Loucy (cell line): ENCODE data around the gene PRKCE.

Experiments used
- H2AFZ ChIP-seq: fragments of 200-600 bp; sonication (generic); 2 replicates; pipeline ENCODE4 v1.6.0; 2016; ENCODE audit warnings: antibody characterized with exemption, mild to moderate bottlenecking, low read length, moderate library complexity
- H3F3A ChIP-seq: fragments of 200-600 bp; 2 replicates; pipeline ENCODE4 v1.6.0; 2016; ENCODE audit warnings: antibody characterized with exemption, low read depth, mild to moderate bottlenecking
- H3K27me3 ChIP-seq: fragments of 200-600 bp; sonication (generic); 2 replicates; pipeline ENCODE4 v1.6.1; 2014; ENCODE audit warnings: low read length, mild to moderate bottlenecking; ENCODE audit not compliant: insufficient read depth, poor library complexity, severe bottlenecking
- H3K36me3 ChIP-seq: fragments of 200-600 bp; sonication (generic); 2 replicates; pipeline ENCODE4 v1.6.1; 2016; ENCODE audit warnings: low read length; ENCODE audit not compliant: insufficient read depth
- H3K4me1 ChIP-seq: fragments of 200-600 bp; sonication (generic); 2 replicates; pipeline ENCODE4 v1.5.1; 2014; ENCODE audit warnings: low read length, mild to moderate bottlenecking; ENCODE audit not compliant: insufficient read depth, poor library complexity, severe bottlenecking
- H3K4me2 ChIP-seq: fragments of 200-600 bp; sonication (generic); 2 replicates; pipeline ENCODE4 v1.6.0; 2014; ENCODE audit warnings: antibody characterized with exemption, low read length, low read depth, mild to moderate bottlenecking; ENCODE audit not compliant: poor library complexity, severe bottlenecking
- H3K4me3 ChIP-seq: fragments of 200-600 bp; sonication (generic); 2 replicates; pipeline ENCODE4 v1.5.1; 2014; ENCODE audit warnings: low read length, mild to moderate bottlenecking, mixed read lengths; ENCODE audit not compliant: poor library complexity, severe bottlenecking
- H3K79me2 ChIP-seq: fragments of 200-600 bp; sonication (generic); 2 replicates; pipeline ENCODE4 v1.6.1; 2014; ENCODE audit warnings: low read length; ENCODE audit not compliant: insufficient read depth
- H3K9ac ChIP-seq: fragments of 200-600 bp; sonication (generic); 2 replicates; pipeline ENCODE4 v1.6.0; 2014; ENCODE audit warnings: mild to moderate bottlenecking, low read depth, low read length, moderate library complexity; ENCODE audit not compliant: poor library complexity, severe bottlenecking
- H3K9me2 ChIP-seq: fragments of 200-600 bp; sonication (generic); replicated peaks from 2 replicates; pipeline ENCODE4 v1.6.1; 2016; ENCODE audit warnings: low read depth, low read length, mixed read lengths
- H3K9me3 ChIP-seq: fragments of 200-600 bp; sonication (generic); 2 replicates; pipeline ENCODE4 v1.6.1; 2014; ENCODE audit warnings: mild to moderate bottlenecking, antibody characterized with exemption, low read length, low read depth; ENCODE audit not compliant: insufficient read depth
- H4K20me1 ChIP-seq: fragments of 200-600 bp; sonication (generic); 2 replicates; pipeline ENCODE4 v1.6.0; 2014; ENCODE audit warnings: antibody characterized with exemption, low read length, mild to moderate bottlenecking; ENCODE audit not compliant: insufficient read depth, poor library complexity, severe bottlenecking
- CTCF ChIP-seq: fragments of 200-600 bp; sonication (generic); conservative IDR thresholded peaks from 2 replicates; pipeline ENCODE4 v1.5.1; 2014; ENCODE audit warnings: mild to moderate bottlenecking, antibody characterized with exemption, low read length
- EZH2phosphoT487 ChIP-seq: fragments of 200-600 bp; IDR thresholded peaks from 2 replicates; pipeline ENCODE4 v1.6.1; 2018; ENCODE audit warnings: antibody characterized with exemption, mild to moderate bottlenecking, moderate library complexity, borderline replicate concordance

PRKCE gene

GRCh38 chr2:45755585-45756335 is 104.3 kb downstream of the PRKCE start:
- H3K9me3 ChIP-seq = no peaks in the 10 kb centered on the region
- no peak overlapping the region for H3K9ac ChIP-seq
- no peak overlapping the region for H2AFZ ChIP-seq
- peaks cover 34% of the 10 kb centered on the region for H3K4me1 ChIP-seq
- no peaks in the 10 kb centered on the region for H4K20me1 ChIP-seq
- H3K4me2 ChIP-seq = no peak overlapping the region
- peaks cover 60% of the 10 kb centered on the region for H3K79me2 ChIP-seq
- no peaks in the 10 kb centered on the region for H3F3A ChIP-seq
- no peak overlapping the region for H3K4me3 ChIP-seq
- H3K9me2 ChIP-seq = no peaks in the 10 kb centered on the region
- no peaks in the 10 kb centered on the region for H3K36me3 ChIP-seq
- H3K27me3 ChIP-seq = no peaks in the 10 kb centered on the region
- TF ChIP-seq EZH2phosphoT487 = no peak
- TF ChIP-seq CTCF = no peak

- H3K79me2 ChIP-seq = peaks cover 48% of the 10 kb centered on the region
- no peaks in the 10 kb centered on the region for H3K27me3 ChIP-seq
- H4K20me1 ChIP-seq = no peaks in the 10 kb centered on the region
- H3K4me3 ChIP-seq = no peak overlapping the region
- no peak overlapping the region for H3K9ac ChIP-seq
- no peak overlapping the region for H3K4me2 ChIP-seq
- H3K36me3 ChIP-seq = no peaks in the 10 kb centered on the region
- H3F3A ChIP-seq = no peaks in the 10 kb centered on the region
- no peaks in the 10 kb centered on the region for H3K9me3 ChIP-seq
- H3K9me2 ChIP-seq = no peaks in the 10 kb centered on the region
- H2AFZ ChIP-seq = no peak overlapping the region
- TF ChIP-seq CTCF = no peak
- peaks cover 30% of the 10 kb centered on the region for H3K4me1 ChIP-seq
These were observed 106.5 kb downstream of the PRKCE start for GRCh38 chr2:45758018-45758417.

GRCh38 chr2:45759310-45759851 is 107.9 kb downstream of the PRKCE start:
- peaks cover 39% of the 10 kb centered on the region for H3K79me2 ChIP-seq
- no peaks in the 10 kb centered on the region for H4K20me1 ChIP-seq
- H3K4me2 ChIP-seq = no peak overlapping the region

More at GRCh38 chr2:45759310-45759851, 107.9 kb downstream of the PRKCE start:
- Histone ChIP-seq H3K36me3 (no peaks in the 10 kb centered on the region), H3K9me2 (no peaks in the 10 kb centered on the region), H3K4me1 (peaks cover 19% of the 10 kb centered on the region), H3F3A (no peaks in the 10 kb centered on the region), H2AFZ (no peak overlapping the region), H3K4me3 (no peak overlapping the region), H3K9ac (no peak overlapping the region), H3K9me3 (no peaks in the 10 kb centered on the region), H3K27me3 (no peaks in the 10 kb centered on the region)
- TF ChIP-seq CTCF (no peak), EZH2phosphoT487 (no peak)
